Mesendoderm (in vitro differentiated cells): Measurements from ENCODE around the gene BTBD18.

Experiments used
- DNase-seq: peaks from one replicate; pipeline ENCODE4 v3.0.0; 2013
- H2AK5ac ChIP-seq: 2 replicates; pipeline ENCODE4 v1.6.1; 2013; ENCODE audit warnings: low read length, inconsistent platforms
- H2BK120ac ChIP-seq: 2 replicates; pipeline ENCODE4 v1.6.1; 2013; ENCODE audit warnings: low read depth, mild to moderate bottlenecking, low read length, moderate library complexity, mixed read lengths
- H2BK15ac ChIP-seq: replicated peaks from 2 replicates; pipeline ENCODE4 v1.6.1; 2013; ENCODE audit warnings: low read depth, mild to moderate bottlenecking, moderate library complexity
- H2BK5ac ChIP-seq: 2 replicates; pipeline ENCODE4 v1.6.1; 2013; ENCODE audit warnings: low read length, inconsistent platforms
- H3K18ac ChIP-seq: 2 replicates; pipeline ENCODE4 v1.6.1; 2013; ENCODE audit warnings: mild to moderate bottlenecking, low read length, mixed read lengths
- H3K23ac ChIP-seq: one replicate; pipeline ENCODE4 v1.6.1; 2013; ENCODE audit warnings: low read length
- H3K27ac ChIP-seq: 2 replicates; pipeline ENCODE4 v1.5.1; 2013; ENCODE audit warnings: low read depth, mild to moderate bottlenecking, inconsistent platforms, low read length, moderate library complexity
- H3K27me3 ChIP-seq: 2 replicates; pipeline ENCODE4 v1.6.1; 2013; ENCODE audit warnings: low read length, control low read depth, mild to moderate bottlenecking, inconsistent platforms; ENCODE audit not compliant: insufficient read depth, poor library complexity
- H3K36me3 ChIP-seq: 2 replicates; pipeline ENCODE4 v1.6.1; 2013; ENCODE audit warnings: low read length, inconsistent platforms; ENCODE audit not compliant: control insufficient read depth, insufficient read depth
- H3K4ac ChIP-seq: one replicate; pipeline ENCODE4 v1.6.1; 2013; ENCODE audit warnings: low read depth, mild to moderate bottlenecking, low read length, moderate library complexity
- H3K4me1 ChIP-seq: 2 replicates; pipeline ENCODE4 v1.6.1; 2013; ENCODE audit warnings: low read depth, low read length, inconsistent platforms; ENCODE audit not compliant: control insufficient read depth
- H3K4me2 ChIP-seq: 2 replicates; pipeline ENCODE4 v1.6.1; 2013; ENCODE audit warnings: low read length
- H3K4me3 ChIP-seq: 2 replicates; pipeline ENCODE4 v1.5.1; 2013; ENCODE audit warnings: mild to moderate bottlenecking, low read length
- H3K56ac ChIP-seq: one replicate; pipeline ENCODE4 v1.6.1; 2013; ENCODE audit warnings: low read length
- H3K79me1 ChIP-seq: 2 replicates; pipeline ENCODE4 v1.6.1; 2013; ENCODE audit warnings: low read length, inconsistent platforms
- H3K79me2 ChIP-seq: 2 replicates; pipeline ENCODE4 v1.6.1; 2013; ENCODE audit warnings: mild to moderate bottlenecking, low read length; ENCODE audit not compliant: control insufficient read depth, insufficient read depth
- H3K9ac ChIP-seq: 2 replicates; pipeline ENCODE4 v1.6.1; 2013; ENCODE audit warnings: low read length, inconsistent platforms
- H4K5ac ChIP-seq: one replicate; pipeline ENCODE4 v1.6.1; 2013; ENCODE audit warnings: low read length
- H4K8ac ChIP-seq: one replicate; pipeline ENCODE4 v1.6.1; 2013; ENCODE audit warnings: low read depth, mild to moderate bottlenecking, control low read depth, low read length, moderate library complexity
- WGBS: extraction: QIAGEN DNeasy Blood & Tissue Kit; methylation state at CpG from one replicate; pipeline ENCODE4 v1.1.7; 2013; ENCODE audit warnings: low lambda C conversion rate, missing lambda C conversion rate; ENCODE audit not compliant: insufficient coverage; ENCODE audit errors: extremely low coverage; 5-methylcytosine and 5-hydroxymethylcytosine counted together

BTBD18 gene

GRCh38 chr11:57787006-57787604 lies 35.5 kb upstream of the BTBD18 start:
- no peak overlapping the region for H3K4me2 ChIP-seq
- H3K18ac ChIP-seq: no peak overlapping the region
- H4K5ac ChIP-seq: no peak overlapping the region
- peaks cover 4% of the 10 kb centered on the region for H3K79me1 ChIP-seq
- H2BK5ac ChIP-seq: no peak overlapping the region
- no peak overlapping the region for H4K8ac ChIP-seq
- no peak for DNase-seq
- H2BK15ac ChIP-seq: no peak overlapping the region
- H3K4me1 ChIP-seq: peaks cover 4% of the 10 kb centered on the region
- peaks cover 90% of the 10 kb centered on the region for H3K79me2 ChIP-seq
- H3K27me3 ChIP-seq: no peaks in the 10 kb centered on the region
- no peak overlapping the region for H2AK5ac ChIP-seq
- no peak overlapping the region for H3K27ac ChIP-seq
- H3K36me3 ChIP-seq: no peaks in the 10 kb centered on the region
- no peak overlapping the region for H3K4ac ChIP-seq
- no peak overlapping the region for H3K4me3 ChIP-seq
- no peak overlapping the region for H3K56ac ChIP-seq
- H3K23ac ChIP-seq: no peak overlapping the region
- no peak overlapping the region for H2BK120ac ChIP-seq
- no CpG with 5 or more reads among the region's 4 CpGs for WGBS
- H3K9ac ChIP-seq: no peak overlapping the region

DNA sequence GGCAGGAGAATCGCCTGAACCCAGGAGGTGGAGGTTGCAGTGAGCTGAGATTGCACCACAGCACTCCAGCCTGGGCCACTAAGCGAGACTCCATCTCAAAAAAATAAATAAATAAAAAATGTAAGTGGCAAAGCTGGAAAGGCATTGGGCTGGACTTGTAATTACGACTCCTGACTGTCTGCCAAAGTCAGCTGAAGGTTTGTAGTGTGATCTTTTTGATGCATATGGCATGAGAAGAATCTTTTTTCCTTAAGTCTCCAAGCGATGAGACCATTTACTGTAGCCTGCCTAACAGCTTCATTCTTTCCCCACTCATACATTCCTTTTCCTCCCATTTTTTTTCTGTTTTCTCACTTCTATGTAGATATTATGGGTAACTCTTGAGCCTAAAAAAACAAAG lies 34.8 kb upstream of the BTBD18 start:
- no peak overlapping the region for H2BK15ac ChIP-seq
- H3K79me2 ChIP-seq: peaks cover 86% of the 10 kb centered on the region
- H3K4me3 ChIP-seq: no peak overlapping the region
- H3K23ac ChIP-seq: no peak overlapping the region
- DNase-seq: no peak
- no peak overlapping the region for H3K4me2 ChIP-seq
- no peak overlapping the region for H3K4ac ChIP-seq
- H3K4me1 ChIP-seq: peaks cover 4% of the 10 kb centered on the region
- no peak overlapping the region for H3K56ac ChIP-seq
- no peak overlapping the region for H4K8ac ChIP-seq
- no peak overlapping the region for H3K9ac ChIP-seq
- no peak overlapping the region for H2AK5ac ChIP-seq
- WGBS: no CpG with 5 or more reads among the region's 4 CpGs
- no peaks in the 10 kb centered on the region for H3K27me3 ChIP-seq
- H4K5ac ChIP-seq: no peak overlapping the region
- H2BK120ac ChIP-seq: no peak overlapping the region
- H3K79me1 ChIP-seq: peaks cover 1% of the 10 kb centered on the region
- no peak overlapping the region for H3K18ac ChIP-seq
- H2BK5ac ChIP-seq: no peak overlapping the region
- no peaks in the 10 kb centered on the region for H3K36me3 ChIP-seq
- no peak overlapping the region for H3K27ac ChIP-seq

GRCh38 chr11:57785072-57785471 lies 33.5 kb upstream of the BTBD18 start:
- Histone ChIP-seq H3K4me3 (no peak overlapping the region), H3K79me1 (peaks cover 1% of the 10 kb centered on the region), H3K18ac (no peak overlapping the region), H3K4me1 (peaks cover 7% of the 10 kb centered on the region), H3K9ac (no peak overlapping the region), H3K79me2 (peaks cover 79% of the 10 kb centered on the region), H3K27me3 (no peaks in the 10 kb centered on the region), H4K5ac (no peak overlapping the region), H3K4ac (no peak overlapping the region), H3K36me3 (no peaks in the 10 kb centered on the region), H2BK120ac (no peak overlapping the region), H2BK15ac (no peak overlapping the region), H2BK5ac (no peak overlapping the region), H3K27ac (no peak overlapping the region), H4K8ac (no peak overlapping the region), H3K56ac (no peak overlapping the region), H3K23ac (no peak overlapping the region), H3K4me2 (no peak overlapping the region), H2AK5ac (no peak overlapping the region)
- DNase-seq: no peak
- no CpG with 5 or more reads among the region's 2 CpGs for WGBS

- Histone ChIP-seq H3K4me3 (no peak overlapping the region), H3K27me3 (no peaks in the 10 kb centered on the region), H3K9ac (peak overlapping the region; percentile 48), H3K23ac (no peak overlapping the region), H3K4me2 (no peak overlapping the region), H3K18ac (peak overlapping the region; percentile 78), H3K4ac (no peak overlapping the region), H3K4me1 (peaks cover 26% of the 10 kb centered on the region), H3K56ac (peak overlapping the region; percentile 79), H2BK15ac (no peak overlapping the region), H4K5ac (no peak overlapping the region), H2BK5ac (peak overlapping the region; percentile 54), H3K27ac (peak overlapping the region; percentile 92), H3K36me3 (no peaks in the 10 kb centered on the region), H2AK5ac (no peak overlapping the region), H3K79me1 (no peaks in the 10 kb centered on the region), H2BK120ac (no peak overlapping the region), H4K8ac (no peak overlapping the region), H3K79me2 (peaks cover 70% of the 10 kb centered on the region)
- WGBS: no CpG with 5 or more reads among the region's 3 CpGs
- peak; percentile 98 for DNase-seq
Measured at GRCh38 chr11:57781529-57781943, 29.9 kb upstream of the BTBD18 start.

DNA sequence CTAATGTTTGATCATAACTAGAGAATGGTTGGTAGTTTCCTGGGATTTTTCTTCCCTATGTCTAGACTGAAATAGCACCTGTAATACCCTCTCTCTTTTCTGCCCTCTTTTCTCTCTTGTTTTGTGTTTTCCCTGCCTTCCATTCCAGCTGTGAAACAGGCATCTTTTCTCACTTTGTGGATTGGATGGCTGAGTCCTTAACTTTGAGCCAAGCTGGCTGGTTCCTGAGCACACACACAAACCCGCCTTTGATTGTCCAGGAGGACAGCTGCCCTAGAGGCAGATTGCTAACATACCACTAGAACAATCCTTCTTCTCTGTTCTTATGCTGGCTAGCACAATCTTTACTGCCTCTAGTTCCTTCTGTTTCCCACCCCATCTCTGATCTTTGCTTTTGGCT lies 27.7 kb upstream of the BTBD18 start:
- Histone ChIP-seq H3K27me3 (no peaks in the 10 kb centered on the region), H4K5ac (no peak overlapping the region), H4K8ac (no peak overlapping the region), H3K56ac (peak overlapping the region; percentile 75), H3K36me3 (no peaks in the 10 kb centered on the region), H2BK15ac (peak overlapping the region; percentile 86), H3K18ac (peak overlapping the region; percentile 95), H3K9ac (peak overlapping the region; percentile 47), H3K4me2 (no peak overlapping the region), H3K4me1 (peaks cover 40% of the 10 kb centered on the region), H3K23ac (no peak overlapping the region), H3K4me3 (no peak overlapping the region), H2BK5ac (peak overlapping the region; percentile 54), H2AK5ac (no peak overlapping the region), H3K79me1 (no peaks in the 10 kb centered on the region), H3K4ac (no peak overlapping the region), H3K79me2 (peaks cover 69% of the 10 kb centered on the region), H3K27ac (peak overlapping the region; percentile 92), H2BK120ac (no peak overlapping the region)
- peak; percentile 98 for DNase-seq
- WGBS: no CpG with 5 or more reads among the region's 1 CpG
